ENCODE data around the gene DCP1B. TPM values are rescaled to one million over a fixed set of nuclear protein-coding genes. Genes with fewer than 3 reads are reported as not detected.

DCP1B gene
- total and polyA plus RNA-seq, 2 donors (not counting 3 experiments of a cell fraction or from before 2014, with no cell fraction given), result 11.2 to 19.8 TPM

GRCh38 chr12:2035431-2036055 lies 31.3 kb upstream of the DCP1B start:
- Histone ChIP-seq H3K9ac (replicated peaks; ENCODE audit: extremely low read depth, insufficient read depth, low read length) (no peak overlapping the region), H3K4me1 (ENCODE audit: control insufficient read depth, extremely low read depth, insufficient read depth, low read length) (peaks cover 2% of the 10 kb centered on the region), H3K27me3 (ENCODE audit: control insufficient read depth in 2 of 2, insufficient read depth in 2 of 2, low read length in 2 of 2) (peaks cover 12 to 22% of the 10 kb centered on the region in 2 experiments), H3K4me2 (ENCODE audit: insufficient read depth, low read length) (peak overlapping the region; percentile 61), H2AFZ (ENCODE audit: low read depth, low read length) (peak overlapping the region; percentile 72), H3K36me3 (ENCODE audit: control insufficient read depth in 2 of 2, extremely low read depth in 1 of 2, insufficient read depth in 2 of 2, low read length in 2 of 2) (no peaks in the 10 kb centered on the region), H3K9me3 (replicated peaks; ENCODE audit: control insufficient read depth, insufficient read depth, low read length) (no peaks in the 10 kb centered on the region), H3K79me2 (ENCODE audit: control insufficient read depth, insufficient read depth, low read length) (no peaks in the 10 kb centered on the region), H3K27ac (ENCODE audit: insufficient read depth, low read depth, low read length) (no peak overlapping the region), H4K20me1 (replicated peaks; ENCODE audit: control insufficient read depth, extremely low read depth, insufficient read depth, low read length) (no peaks in the 10 kb centered on the region), H3K9me1 (replicated peaks; ENCODE audit: control insufficient read depth, extremely low read depth, insufficient read depth, low read length) (no peaks in the 10 kb centered on the region), H3K4me3 (replicated peaks in 1 of 3; ENCODE audit: insufficient read depth in 1 of 3, low read depth in 1 of 3, low read length in 3 of 3) (no peak overlapping the region)
- dilution Hi-C loops (cut with MboI; ENCODE audit: extremely low pct_ligation_motif_present, low sequenced_read_pairs), result no loop called here
- intact Hi-C loops (cut with micrococcal nuclease), result loop anchor here (1.0 to 2.0 kb wide), 5 partner anchors 31 to 548 kb away; partner anchors contain the start of gene DCP1B
- BruUV-seq (replicated peaks), result no TSS peak
- TF ChIP-seq EZH2 (IDR thresholded peaks at IDR 0.05; ENCODE audit: borderline replicate concordance, low read depth, low read length, severe bottlenecking) (peak; percentile 36), GATA2 (IDR thresholded peaks at IDR 0.05; ENCODE audit: insufficient read depth, insufficient read length, low read depth, low read length) (no peak), FOS (IDR thresholded peaks at IDR 0.05; ENCODE audit: borderline replicate concordance, insufficient read depth, low read length) (no peak), JUN (IDR thresholded peaks at IDR 0.05; ENCODE audit: borderline replicate concordance, insufficient read depth, insufficient read length, low read depth) (no peak), CTCF (IDR thresholded peaks at IDR 0.05; ENCODE audit: extremely low read depth in 1 of 2, insufficient read depth in 1 of 2, low read depth in 1 of 2, low read length in 2 of 2) (no peak), POLR2AphosphoS5 (IDR thresholded peaks at IDR 0.05; ENCODE audit: insufficient read depth, low read depth, low read length) (no peak)
- DNase-seq (ENCODE audit: low read depth, low spot score), result no peak
- no peak for FAIRE-seq
- ChIA-PET CTCF (interaction anchor here (0.8 to 2.9 kb wide), 6 partner anchors 10 to 548 kb away, joined by 3 to 11 read pairs (median 4); no protein-coding TSS in a partner anchor), POLR2A (no interaction called here)

All from endothelial cell of umbilical vein (primary cell).